HEK293 (cell line): ENCODE results near the gene CRACDL.

Source experiments
- CTCF ChIA-PET: fragments of 350-600 bp; formaldehyde crosslinking; extraction: SDS; loops from one replicate; lab custom pipeline; 2021; ENCODE audit warnings: antibody characterized with exemption; lab: Yijun Ruan, JAX
- POLR2A ChIA-PET: fragments of 300-600 bp; formaldehyde crosslinking; extraction: SDS; loops from one replicate; lab custom pipeline; 2020; ENCODE audit warnings: antibody characterized with exemption, inconsistent platforms; lab: Yijun Ruan, JAX
- H3K27ac ChIP-seq: fragments of 200-500 bp; sonication (Bioruptor generic); 2 replicates; pipeline ENCODE4 v1.5.1; 2014; ENCODE audit warnings: low read depth, low read length, control low read depth, inconsistent platforms; ENCODE audit errors: extremely low read depth
- H3K36me3 ChIP-seq, 2 experiments: fragments of 200-500 bp in 1 of 2; sonication (Bioruptor generic) in 1 of 2; 1 replicate in 1 of 2; 2 replicates in 1 of 2; pipeline ENCODE4 v1.5.1; 2014 to 2017; ENCODE audit warnings: inconsistent platforms in 2 of 2, low read length in 2 of 2; ENCODE audit not compliant: control insufficient read depth in 2 of 2, insufficient read depth in 1 of 2
- H3K4me1 ChIP-seq: fragments of 200-500 bp; sonication (Bioruptor generic); 2 replicates; pipeline ENCODE4 v1.5.1; 2014; ENCODE audit warnings: mild to moderate bottlenecking, low read length, inconsistent platforms; ENCODE audit not compliant: control insufficient read depth, insufficient read depth
- H3K4me3 ChIP-seq: 2 replicates; pipeline ENCODE4 v1.5.1; 2011; ENCODE audit warnings: low read depth, mild to moderate bottlenecking, control low read depth, low read length, moderate library complexity
- H3K9me3 ChIP-seq: fragments of 200-500 bp; sonication (Bioruptor generic); 2 replicates; pipeline ENCODE4 v1.5.1; 2014; ENCODE audit warnings: low read depth, low read length, inconsistent platforms; ENCODE audit not compliant: control insufficient read depth, insufficient read depth
- FEZF1 ChIP-seq: fragments of 450-650 bp; formaldehyde crosslinking; IDR thresholded peaks from 2 replicates; pipeline ENCODE4 v1.5.1; 2016; ENCODE audit warnings: missing biosample characterization, missing genetic modification characterization
- HIC1 ChIP-seq: fragments of 450-650 bp; formaldehyde crosslinking; IDR thresholded peaks from 2 replicates; pipeline ENCODE4 v1.5.1; 2016; ENCODE audit warnings: missing biosample characterization, missing genetic modification characterization
- IKZF3 ChIP-seq: fragments of 450-650 bp; IDR thresholded peaks from 2 replicates; pipeline ENCODE4 v1.5.0; 2018; ENCODE audit warnings: missing biosample characterization, mild to moderate bottlenecking, missing genetic modification characterization, moderate library complexity
- KLF1 ChIP-seq: fragments of 450-650 bp; formaldehyde crosslinking; IDR thresholded peaks from 2 replicates; pipeline ENCODE4 v1.5.1; 2016; ENCODE audit warnings: missing biosample characterization, missing genetic modification characterization
- KLF17 ChIP-seq: fragments of 450-650 bp; formaldehyde crosslinking; IDR thresholded peaks from 2 replicates; pipeline ENCODE4 v1.5.1; 2016; ENCODE audit warnings: missing biosample characterization, missing genetic modification characterization
- KLF7 ChIP-seq: fragments of 450-650 bp; formaldehyde crosslinking; IDR thresholded peaks from 2 replicates; pipeline ENCODE4 v1.5.1; 2016; ENCODE audit warnings: missing biosample characterization, missing genetic modification characterization, borderline replicate concordance
- MZF1 ChIP-seq: fragments of 450-650 bp; formaldehyde crosslinking; IDR thresholded peaks from 2 replicates; pipeline ENCODE4 v1.5.1; 2017; ENCODE audit warnings: missing biosample characterization, missing genetic modification characterization, borderline replicate concordance
- PBX3 ChIP-seq: sonication (generic); formaldehyde crosslinking; IDR thresholded peaks from 2 replicates; pipeline ENCODE4 v1.8.1; 2022; ENCODE audit warnings: mild to moderate bottlenecking, moderate library complexity, missing genetic modification reagents
- PRDM10 ChIP-seq: fragments of 450-650 bp; formaldehyde crosslinking; IDR thresholded peaks from 2 replicates; pipeline ENCODE4 v1.5.1; 2016; ENCODE audit warnings: missing biosample characterization, missing genetic modification characterization
- PRDM6 ChIP-seq: fragments of 450-650 bp; formaldehyde crosslinking; IDR thresholded peaks from 2 replicates; pipeline ENCODE4 v1.5.1; 2017; ENCODE audit warnings: missing biosample characterization, missing genetic modification characterization
- RBAK ChIP-seq: fragments of 450-650 bp; formaldehyde crosslinking; IDR thresholded peaks from 2 replicates; pipeline ENCODE4 v1.5.1; 2016; ENCODE audit warnings: missing biosample characterization, missing genetic modification characterization
- SP2 ChIP-seq: fragments of 450-650 bp; formaldehyde crosslinking; IDR thresholded peaks from 2 replicates; pipeline ENCODE4 v1.5.1; 2016; ENCODE audit warnings: missing biosample characterization, missing genetic modification characterization
- TCF7L2 ChIP-seq: IDR thresholded peaks from 2 replicates; pipeline ENCODE4 v1.6.1; 2011; ENCODE audit warnings: low read depth, mild to moderate bottlenecking, inconsistent platforms, low read length, moderate library complexity, borderline replicate concordance
- ZNF157 ChIP-seq: fragments of 450-650 bp; formaldehyde crosslinking; IDR thresholded peaks from 2 replicates; pipeline ENCODE4 v1.5.1; 2016; ENCODE audit warnings: missing biosample characterization, missing genetic modification characterization
- ZNF2 ChIP-seq: fragments of 450-650 bp; formaldehyde crosslinking; IDR thresholded peaks from 2 replicates; pipeline ENCODE4 v1.5.1; 2016; ENCODE audit warnings: missing biosample characterization, missing genetic modification characterization
- ZNF362 ChIP-seq: fragments of 450-650 bp; formaldehyde crosslinking; IDR thresholded peaks from 2 replicates; pipeline ENCODE4 v1.5.1; 2016; ENCODE audit warnings: missing biosample characterization, missing genetic modification characterization
- ZNF473 ChIP-seq: fragments of 450-650 bp; formaldehyde crosslinking; IDR thresholded peaks from 2 replicates; pipeline ENCODE4 v1.5.1; 2017; ENCODE audit warnings: missing biosample characterization, missing genetic modification characterization
- ZNF488 ChIP-seq: fragments of 450-650 bp; formaldehyde crosslinking; IDR thresholded peaks from 2 replicates; pipeline ENCODE4 v1.5.1; 2016; ENCODE audit warnings: missing biosample characterization, missing genetic modification characterization
- ZNF558 ChIP-seq: fragments of 450-650 bp; formaldehyde crosslinking; IDR thresholded peaks from 2 replicates; pipeline ENCODE4 v1.5.1; 2016; ENCODE audit warnings: missing biosample characterization, missing genetic modification characterization
- ZNF645 ChIP-seq: fragments of 450-650 bp; formaldehyde crosslinking; IDR thresholded peaks from 2 replicates; pipeline ENCODE4; 2016; ENCODE audit warnings: missing biosample characterization, missing genetic modification characterization
- ZNF792 ChIP-seq: fragments of 450-650 bp; formaldehyde crosslinking; IDR thresholded peaks from 2 replicates; pipeline ENCODE4 v1.5.1; 2016; ENCODE audit warnings: missing biosample characterization, missing genetic modification characterization
- ZXDB ChIP-seq: fragments of 450-650 bp; formaldehyde crosslinking; IDR thresholded peaks from 2 replicates; pipeline ENCODE4 v1.5.1; 2016; ENCODE audit warnings: missing biosample characterization, missing genetic modification characterization

Gene CRACDL

GRCh38 chr2:98778151-98778550 is 157.9 kb downstream of the CRACDL start:
- no peaks in the 10 kb centered on the region for H3K4me1 ChIP-seq
- no peaks in the 10 kb centered on the region for H3K36me3 ChIP-seq
- H3K4me3 ChIP-seq, result no peak overlapping the region
- POLR2A ChIA-PET, result no interaction called here
- H3K27ac ChIP-seq, result no peak overlapping the region
- no peaks in the 10 kb centered on the region for H3K9me3 ChIP-seq
- CTCF ChIA-PET, result no interaction called here
- TF ChIP-seq ZXDB (tag by site-specific recombination), result no peak
- no peak for TF ChIP-seq RBAK (tag by site-specific recombination)
- no peak for TF ChIP-seq ZNF157 (tag by site-specific recombination)
- no peak for TF ChIP-seq HIC1
- no peak for TF ChIP-seq PRDM6 (tag by site-specific recombination)
- TF ChIP-seq PRDM10 (tag by site-specific recombination), result no peak
- no peak for TF ChIP-seq ZNF488 (tag by site-specific recombination)
- TF ChIP-seq TCF7L2, result no peak
- TF ChIP-seq ZNF792, result no peak
- no peak for TF ChIP-seq KLF1
- no peak for TF ChIP-seq MZF1 (tag by site-specific recombination)
- TF ChIP-seq ZNF362 (tag by site-specific recombination), result no peak
- no peak for TF ChIP-seq ZNF558 (tag by site-specific recombination)
- TF ChIP-seq KLF7 (tag by site-specific recombination), result no peak
- TF ChIP-seq, all 188 proteins: peak for 0

- H3K36me3 ChIP-seq, result no peaks in the 10 kb centered on the region
- no peak overlapping the region for H3K4me3 ChIP-seq
- no peak overlapping the region for H3K27ac ChIP-seq
- CTCF ChIA-PET, result no interaction called here
- H3K4me1 ChIP-seq, result no peaks in the 10 kb centered on the region
- no peaks in the 10 kb centered on the region for H3K9me3 ChIP-seq
- POLR2A ChIA-PET, result no interaction called here
- TF ChIP-seq ZNF645 (no peak), SP2 (tag by site-specific recombination) (no peak), ZNF473 (tag by site-specific recombination) (no peak), IKZF3 (tag by site-specific recombination) (no peak), ZNF2 (tag by site-specific recombination) (no peak), FEZF1 (tag by site-specific recombination) (no peak), KLF17 (tag by site-specific recombination) (no peak), PBX3 (CRISPR knock-in tag) (no peak)
These were observed 158.3 kb downstream of the CRACDL start for GRCh38 chr2:98777710-98778109.
